ENCODE results near the gene SULT1A2.

Gene SULT1A2

GRCh38 chr16:28592979-28593553 is 3.8 kb downstream of the SULT1A2 start:
- TF ChIP-seq CTCF (IDR thresholded peaks at IDR 0.05; ENCODE audit: control insufficient read depth, extremely low read depth, insufficient read depth): no peak
- H3K4me3 ChIP-seq (ENCODE audit: low read depth, low read length): no peak overlapping the region
- DNase-seq (ENCODE audit: low read depth): no peak

GRCh38 chr16:28592511-28592910 is 4.3 kb downstream of the SULT1A2 start:
- TF ChIP-seq CTCF (IDR thresholded peaks at IDR 0.05; ENCODE audit: control insufficient read depth, extremely low read depth, insufficient read depth): no peak
- H3K4me3 ChIP-seq (ENCODE audit: low read depth, low read length): no peak overlapping the region
- no peak for DNase-seq (ENCODE audit: low read depth)

GRCh38 chr16:28591355-28591754 is 5.5 kb downstream of the SULT1A2 start:
- DNase-seq (ENCODE audit: low read depth): no peak
- no peak for TF ChIP-seq CTCF (IDR thresholded peaks at IDR 0.05; ENCODE audit: control insufficient read depth, extremely low read depth, insufficient read depth)
- no peak overlapping the region for H3K4me3 ChIP-seq (ENCODE audit: low read depth, low read length)

- no peak for DNase-seq (ENCODE audit: low read depth)
- no peak overlapping the region for H3K4me3 ChIP-seq (ENCODE audit: low read depth, low read length)
- TF ChIP-seq CTCF (IDR thresholded peaks at IDR 0.05; ENCODE audit: control insufficient read depth, extremely low read depth, insufficient read depth): no peak
These were observed 6.2 kb downstream of the SULT1A2 start for GRCh38 chr16:28590384-28591340.

- DNase-seq (ENCODE audit: low read depth): no peak
- no peak for TF ChIP-seq CTCF (IDR thresholded peaks at IDR 0.05; ENCODE audit: control insufficient read depth, extremely low read depth, insufficient read depth)
- H3K4me3 ChIP-seq (ENCODE audit: low read depth, low read length): no peak overlapping the region
These were observed 6.9 kb downstream of the SULT1A2 start for GRCh38 chr16:28589930-28590329.

GRCh38 chr16:28589069-28589468 is 7.8 kb downstream of the SULT1A2 start:
- no peak for DNase-seq (ENCODE audit: low read depth)
- H3K4me3 ChIP-seq (ENCODE audit: low read depth, low read length): no peak overlapping the region
- no peak for TF ChIP-seq CTCF (IDR thresholded peaks at IDR 0.05; ENCODE audit: control insufficient read depth, extremely low read depth, insufficient read depth)
